ENCODE results near the gene GABBR2.

Gene GABBR2

GRCh38 chr9:98614941-98615340 is 93.8 kb downstream of the GABBR2 start:
- Histone ChIP-seq H3K4me1 (ENCODE audit: insufficient read depth, low read length) (no peaks in the 10 kb centered on the region), H3K36me3 (ENCODE audit: insufficient read depth, low read length) (no peaks in the 10 kb centered on the region), H3K27ac (ENCODE audit: low read depth, low read length) (no peak overlapping the region), H3K9ac (ENCODE audit: low read length) (no peak overlapping the region), H3K9me3 (ENCODE audit: low read length) (no peaks in the 10 kb centered on the region), H3K4me3 (ENCODE audit: low read depth in 1 of 2, low read length in 2 of 2) (no peak overlapping the region), H3K27me3 (ENCODE audit: control insufficient read depth in 1 of 2, insufficient read depth in 2 of 2, low read length in 2 of 2) (no peaks in the 10 kb centered on the region)

GRCh38 chr9:98612061-98612752 is 96.5 kb downstream of the GABBR2 start:
- no peak overlapping the region for H3K4me3 ChIP-seq (ENCODE audit: low read depth in 1 of 2, low read length in 2 of 2)
- no peaks in the 10 kb centered on the region for H3K36me3 ChIP-seq (ENCODE audit: insufficient read depth, low read length)
- H3K27ac ChIP-seq (ENCODE audit: low read depth, low read length): no peak overlapping the region
- no peak overlapping the region for H3K9ac ChIP-seq (ENCODE audit: low read length)
- H3K4me1 ChIP-seq (ENCODE audit: insufficient read depth, low read length): no peaks in the 10 kb centered on the region
- H3K9me3 ChIP-seq (ENCODE audit: low read length): no peaks in the 10 kb centered on the region
- no peaks in the 10 kb centered on the region for H3K27me3 ChIP-seq (ENCODE audit: control insufficient read depth in 1 of 2, insufficient read depth in 2 of 2, low read length in 2 of 2)

GRCh38 chr9:98611319-98611718 is 97.4 kb downstream of the GABBR2 start:
- H3K4me1 ChIP-seq (ENCODE audit: insufficient read depth, low read length): no peaks in the 10 kb centered on the region
- H3K9me3 ChIP-seq (ENCODE audit: low read length): no peaks in the 10 kb centered on the region
- no peak overlapping the region for H3K9ac ChIP-seq (ENCODE audit: low read length)
- no peak overlapping the region for H3K4me3 ChIP-seq (ENCODE audit: low read depth in 1 of 2, low read length in 2 of 2)
- H3K36me3 ChIP-seq (ENCODE audit: insufficient read depth, low read length): no peaks in the 10 kb centered on the region
- no peak overlapping the region for H3K27ac ChIP-seq (ENCODE audit: low read depth, low read length)
- H3K27me3 ChIP-seq (ENCODE audit: control insufficient read depth in 1 of 2, insufficient read depth in 2 of 2, low read length in 2 of 2): no peaks in the 10 kb centered on the region

GRCh38 chr9:98610711-98611110 is 98.0 kb downstream of the GABBR2 start:
- Histone ChIP-seq H3K9ac (ENCODE audit: low read length) (no peak overlapping the region), H3K9me3 (ENCODE audit: low read length) (no peaks in the 10 kb centered on the region), H3K27me3 (ENCODE audit: control insufficient read depth in 1 of 2, insufficient read depth in 2 of 2, low read length in 2 of 2) (no peaks in the 10 kb centered on the region), H3K4me3 (ENCODE audit: low read depth in 1 of 2, low read length in 2 of 2) (no peak overlapping the region), H3K36me3 (ENCODE audit: insufficient read depth, low read length) (no peaks in the 10 kb centered on the region), H3K27ac (ENCODE audit: low read depth, low read length) (no peak overlapping the region), H3K4me1 (ENCODE audit: insufficient read depth, low read length) (no peaks in the 10 kb centered on the region)

GRCh38 chr9:98610211-98610610 is 98.5 kb downstream of the GABBR2 start:
- H3K9ac ChIP-seq (ENCODE audit: low read length): no peak overlapping the region
- no peak overlapping the region for H3K4me3 ChIP-seq (ENCODE audit: low read depth in 1 of 2, low read length in 2 of 2)
- H3K9me3 ChIP-seq (ENCODE audit: low read length): no peaks in the 10 kb centered on the region
- no peaks in the 10 kb centered on the region for H3K4me1 ChIP-seq (ENCODE audit: insufficient read depth, low read length)
- H3K36me3 ChIP-seq (ENCODE audit: insufficient read depth, low read length): no peaks in the 10 kb centered on the region
- H3K27ac ChIP-seq (ENCODE audit: low read depth, low read length): no peak overlapping the region
- no peaks in the 10 kb centered on the region for H3K27me3 ChIP-seq (ENCODE audit: control insufficient read depth in 1 of 2, insufficient read depth in 2 of 2, low read length in 2 of 2)

- H3K27ac ChIP-seq (ENCODE audit: low read depth, low read length): no peak overlapping the region
- no peak overlapping the region for H3K9ac ChIP-seq (ENCODE audit: low read length)
- H3K4me3 ChIP-seq (ENCODE audit: low read depth in 1 of 2, low read length in 2 of 2): no peak overlapping the region
- no peaks in the 10 kb centered on the region for H3K4me1 ChIP-seq (ENCODE audit: insufficient read depth, low read length)
- no peaks in the 10 kb centered on the region for H3K9me3 ChIP-seq (ENCODE audit: low read length)
- H3K36me3 ChIP-seq (ENCODE audit: insufficient read depth, low read length): no peaks in the 10 kb centered on the region
- H3K27me3 ChIP-seq (ENCODE audit: control insufficient read depth in 1 of 2, insufficient read depth in 2 of 2, low read length in 2 of 2): no peaks in the 10 kb centered on the region
Measured at GRCh38 chr9:98609646-98610045, 99.1 kb downstream of the GABBR2 start.

- H3K36me3 ChIP-seq (ENCODE audit: insufficient read depth, low read length): no peaks in the 10 kb centered on the region
- no peak overlapping the region for H3K9ac ChIP-seq (ENCODE audit: low read length)
- H3K27ac ChIP-seq (ENCODE audit: low read depth, low read length): no peak overlapping the region
- H3K4me1 ChIP-seq (ENCODE audit: insufficient read depth, low read length): no peaks in the 10 kb centered on the region
- H3K9me3 ChIP-seq (ENCODE audit: low read length): no peaks in the 10 kb centered on the region
- no peaks in the 10 kb centered on the region for H3K27me3 ChIP-seq (ENCODE audit: control insufficient read depth in 1 of 2, insufficient read depth in 2 of 2, low read length in 2 of 2)
- no peak overlapping the region for H3K4me3 ChIP-seq (ENCODE audit: low read depth in 1 of 2, low read length in 2 of 2)
Measured at GRCh38 chr9:98607787-98608186, 100.9 kb downstream of the GABBR2 start.

- Histone ChIP-seq H3K9ac (ENCODE audit: low read length) (no peak overlapping the region), H3K4me1 (ENCODE audit: insufficient read depth, low read length) (no peaks in the 10 kb centered on the region), H3K9me3 (ENCODE audit: low read length) (no peaks in the 10 kb centered on the region), H3K36me3 (ENCODE audit: insufficient read depth, low read length) (no peaks in the 10 kb centered on the region), H3K4me3 (ENCODE audit: low read depth in 1 of 2, low read length in 2 of 2) (no peak overlapping the region), H3K27ac (ENCODE audit: low read depth, low read length) (no peak overlapping the region), H3K27me3 (ENCODE audit: control insufficient read depth in 1 of 2, insufficient read depth in 2 of 2, low read length in 2 of 2) (no peaks in the 10 kb centered on the region)
Measured at GRCh38 chr9:98607152-98607551, 101.6 kb downstream of the GABBR2 start.

- no peaks in the 10 kb centered on the region for H3K27me3 ChIP-seq (ENCODE audit: control insufficient read depth in 1 of 2, insufficient read depth in 2 of 2, low read length in 2 of 2)
- no peak overlapping the region for H3K27ac ChIP-seq (ENCODE audit: low read depth, low read length)
Measured at GRCh38 chr9:98606730-98607129, 102.0 kb downstream of the GABBR2 start.

GRCh38 chr9:98605116-98605515 is 103.6 kb downstream of the GABBR2 start:
- Histone ChIP-seq H3K9ac (ENCODE audit: low read length) (no peak overlapping the region), H3K4me1 (ENCODE audit: insufficient read depth, low read length) (no peaks in the 10 kb centered on the region), H3K4me3 (ENCODE audit: low read depth in 1 of 2, low read length in 2 of 2) (no peak overlapping the region), H3K9me3 (ENCODE audit: low read length) (no peaks in the 10 kb centered on the region), H3K27me3 (ENCODE audit: control insufficient read depth in 1 of 2, insufficient read depth in 2 of 2, low read length in 2 of 2) (no peaks in the 10 kb centered on the region), H3K36me3 (ENCODE audit: insufficient read depth, low read length) (no peaks in the 10 kb centered on the region), H3K27ac (ENCODE audit: low read depth, low read length) (no peak overlapping the region)

More at GRCh38 chr9:98606730-98607129, 102.0 kb downstream of the GABBR2 start:
- Histone ChIP-seq H3K4me1 (ENCODE audit: insufficient read depth, low read length) (no peaks in the 10 kb centered on the region), H3K9me3 (ENCODE audit: low read length) (no peaks in the 10 kb centered on the region), H3K9ac (ENCODE audit: low read length) (no peak overlapping the region), H3K36me3 (ENCODE audit: insufficient read depth, low read length) (no peaks in the 10 kb centered on the region), H3K4me3 (ENCODE audit: low read depth in 1 of 2, low read length in 2 of 2) (no peak overlapping the region)

- Histone ChIP-seq H3K27me3 (ENCODE audit: control insufficient read depth in 1 of 2, insufficient read depth in 2 of 2, low read length in 2 of 2) (no peaks in the 10 kb centered on the region), H3K36me3 (ENCODE audit: insufficient read depth, low read length) (no peaks in the 10 kb centered on the region), H3K9ac (ENCODE audit: low read length) (no peak overlapping the region), H3K9me3 (ENCODE audit: low read length) (no peaks in the 10 kb centered on the region), H3K27ac (ENCODE audit: low read depth, low read length) (no peak overlapping the region), H3K4me3 (ENCODE audit: low read depth in 1 of 2, low read length in 2 of 2) (no peak overlapping the region), H3K4me1 (ENCODE audit: insufficient read depth, low read length) (no peaks in the 10 kb centered on the region)
Measured at GRCh38 chr9:98603821-98604383, 104.8 kb downstream of the GABBR2 start.
